Right renal cortex interstitium (tissue), 3 donors: ENCODE results near the gene ATP13A4. TPM values are rescaled to one million over a fixed set of nuclear protein-coding genes. Genes with fewer than 3 reads are reported as not detected.

Experiments
- DNase-seq, 3 donors: peaks; one replicate each; pipeline ENCODE4 v3.0.0-alpha.2; 2013; ENCODE audit warnings: low read depth in 3 of 3, low spot score in 2 of 3
- polyA plus RNA-seq, 3 donors: library from polyadenylated mRNA; unstranded; fragments of 120-200 nt; gene quantifications; one replicate each; pipeline ENCODE4 v1.2.1, GENCODE V29; 2013; ENCODE audit not compliant: insufficient read length in 3 of 3

ATP13A4 gene
- polyA plus RNA-seq: 1 to 10 TPM in 2 of 3 donors, under 1 TPM in 1; 0.78 to 1.3 (median 1.2) TPM

GRCh38 chr3:193554811-193555210, at the start of gene ATP13A4:
Gene ATP13A4 (minus strand): TSS chr3:193554895. CDS start chr3:193554799, 96 bp downstream.
- no peak for DNase-seq

GRCh38 chr3:193599393-193599792, 44.7 kb upstream of the ATP13A4 start:
- DNase-seq: no peak

- no peak for DNase-seq
Observed at GRCh38 chr3:193598202-193598601, 43.5 kb upstream of the ATP13A4 start.

DNA sequence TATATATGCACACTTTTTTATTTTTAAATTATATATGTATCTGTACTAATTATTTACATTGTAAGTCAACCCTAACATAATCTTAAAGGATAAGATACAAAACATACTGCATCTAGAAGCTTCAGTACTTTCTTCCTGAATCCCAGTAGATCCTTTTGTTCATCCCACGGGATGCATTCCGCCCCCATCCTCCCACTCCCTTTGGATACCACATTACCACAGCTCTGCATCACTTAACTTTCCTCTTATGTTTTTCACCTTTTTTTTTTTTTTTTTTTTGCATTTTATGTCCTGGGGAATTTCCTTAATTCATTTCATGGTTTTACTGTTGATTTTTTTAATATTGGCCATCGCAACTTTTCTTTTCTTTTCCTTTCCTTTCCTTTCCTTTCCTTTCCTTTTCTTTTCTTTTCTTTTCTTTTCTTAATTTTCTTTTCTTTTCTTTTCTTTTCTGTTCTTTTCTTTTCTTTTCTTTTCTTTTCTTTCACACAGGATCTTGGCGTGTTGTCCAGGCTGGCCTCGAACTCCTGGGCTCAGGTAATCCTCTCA, 41.3 kb upstream of the ATP13A4 start:
- no peak for DNase-seq

GRCh38 chr3:193594946-193595689, 40.4 kb upstream of the ATP13A4 start:
- no peak for DNase-seq

DNA sequence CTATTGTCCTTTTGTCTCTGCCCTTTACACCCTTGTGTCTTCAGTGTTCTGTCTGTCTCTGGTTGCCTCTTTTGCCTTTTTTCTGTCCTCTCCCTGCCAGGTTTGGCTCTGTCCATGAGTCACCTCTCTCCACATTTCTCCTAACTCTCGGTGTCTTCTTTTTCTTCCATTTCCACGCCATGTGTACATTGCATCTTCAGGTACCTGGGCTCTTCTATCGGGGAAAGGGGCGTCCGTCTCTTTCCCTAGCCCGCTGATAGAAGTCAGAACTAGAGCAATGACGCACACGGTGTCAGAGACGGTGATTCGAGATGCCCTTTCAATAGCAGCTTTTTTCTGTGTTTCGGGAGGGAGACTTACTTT, 39.0 kb upstream of the ATP13A4 start:
- peak; percentile 4 to 36 (median 15) for DNase-seq

DNA sequence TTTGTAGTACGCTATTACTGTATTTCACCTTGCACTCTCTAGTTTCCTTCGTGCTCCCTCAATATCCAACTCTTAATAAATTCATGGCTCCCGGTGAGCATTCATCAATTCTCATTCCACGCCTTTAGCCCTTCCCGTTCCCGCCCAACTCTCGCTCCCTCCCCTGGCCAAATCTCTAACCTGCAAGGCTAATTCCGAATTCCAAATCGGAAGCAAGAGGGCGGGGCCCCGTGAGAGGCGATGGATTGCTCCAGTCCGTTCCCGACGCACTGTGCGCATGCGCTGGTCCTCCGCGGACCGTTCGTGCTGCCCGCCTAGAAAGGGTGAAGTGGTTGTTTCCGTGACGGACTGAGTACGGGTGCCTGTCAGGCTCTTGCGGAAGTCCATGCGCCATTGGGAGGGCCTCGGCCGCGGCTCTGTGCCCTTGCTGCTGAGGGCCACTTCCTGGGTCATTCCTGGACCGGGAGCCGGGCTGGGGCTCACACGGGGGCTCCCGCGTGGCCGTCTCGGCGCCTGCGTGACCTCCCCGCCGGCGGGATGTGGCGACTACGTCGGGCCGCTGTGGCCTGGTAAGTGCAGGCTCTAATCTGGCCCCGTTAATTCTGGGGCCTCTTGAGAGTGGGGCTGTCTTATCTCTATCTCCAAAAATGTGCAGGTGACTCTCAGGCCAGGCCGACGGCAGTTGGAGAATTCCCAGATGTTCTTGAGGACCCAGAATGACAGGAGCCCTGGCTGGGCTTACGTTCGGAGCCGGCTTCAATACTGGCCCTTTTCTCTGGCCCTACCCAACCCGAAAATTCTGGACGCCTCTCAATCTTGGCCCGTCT, 38.4 kb upstream of the ATP13A4 start, which contains the start of gene OPA1:
Gene OPA1, plus strand, starts transcription at position 368 of the 827 bp plus-strand sequence. Its CDS starts 170 bp downstream, at position 538.
- DNase-seq: peak; percentile 96 to 97 (median 97)

GRCh38 chr3:193590088-193590856, 35.6 kb upstream of the ATP13A4 start:
- DNase-seq: no peak

DNA sequence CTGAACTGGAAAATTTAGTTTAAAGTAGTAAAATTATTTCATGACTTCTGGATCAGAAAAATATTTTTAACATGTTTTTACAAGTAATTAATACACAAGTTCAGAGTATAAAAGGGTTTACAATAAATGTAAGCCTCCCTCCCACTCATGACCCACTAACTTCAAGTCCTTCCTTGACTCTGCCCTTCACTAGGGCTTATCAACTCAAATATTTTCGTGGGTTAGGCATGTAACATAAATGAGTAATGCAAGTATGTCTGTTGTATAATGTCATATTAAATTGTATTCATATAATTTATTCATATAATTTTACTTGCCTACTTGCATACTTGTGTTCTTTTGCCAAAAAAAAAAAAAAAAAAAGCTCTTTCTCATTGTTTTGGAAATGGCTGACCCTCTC, 34.9 kb upstream of the ATP13A4 start:
- no peak for DNase-seq

GRCh38 chr3:193589129-193589528, 34.4 kb upstream of the ATP13A4 start:
- DNase-seq: no peak

- no peak for DNase-seq
Observed at GRCh38 chr3:193586526-193586925, 31.8 kb upstream of the ATP13A4 start.

DNA sequence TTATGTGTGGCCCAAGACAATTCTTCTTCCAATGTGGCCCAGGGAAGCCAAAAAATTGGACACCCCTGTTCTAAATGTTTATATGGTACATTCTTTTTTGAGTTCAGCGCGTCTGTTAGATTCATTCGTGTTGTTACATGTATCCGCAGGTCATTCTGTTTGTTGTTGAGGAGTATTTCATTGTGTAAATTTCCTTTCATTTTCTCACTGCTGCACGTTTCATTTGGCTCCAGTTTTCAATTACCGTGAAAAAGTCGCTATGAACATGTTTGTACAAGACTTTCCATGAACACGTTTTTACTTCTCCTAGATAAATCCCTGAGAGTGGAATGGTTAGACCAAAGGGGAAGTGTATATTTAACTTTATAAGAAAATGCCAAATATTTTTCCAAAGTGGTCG, 30.8 kb upstream of the ATP13A4 start:
- no peak for DNase-seq

- DNase-seq: no peak
Observed at GRCh38 chr3:193574488-193575070, 19.9 kb upstream of the ATP13A4 start.

DNA sequence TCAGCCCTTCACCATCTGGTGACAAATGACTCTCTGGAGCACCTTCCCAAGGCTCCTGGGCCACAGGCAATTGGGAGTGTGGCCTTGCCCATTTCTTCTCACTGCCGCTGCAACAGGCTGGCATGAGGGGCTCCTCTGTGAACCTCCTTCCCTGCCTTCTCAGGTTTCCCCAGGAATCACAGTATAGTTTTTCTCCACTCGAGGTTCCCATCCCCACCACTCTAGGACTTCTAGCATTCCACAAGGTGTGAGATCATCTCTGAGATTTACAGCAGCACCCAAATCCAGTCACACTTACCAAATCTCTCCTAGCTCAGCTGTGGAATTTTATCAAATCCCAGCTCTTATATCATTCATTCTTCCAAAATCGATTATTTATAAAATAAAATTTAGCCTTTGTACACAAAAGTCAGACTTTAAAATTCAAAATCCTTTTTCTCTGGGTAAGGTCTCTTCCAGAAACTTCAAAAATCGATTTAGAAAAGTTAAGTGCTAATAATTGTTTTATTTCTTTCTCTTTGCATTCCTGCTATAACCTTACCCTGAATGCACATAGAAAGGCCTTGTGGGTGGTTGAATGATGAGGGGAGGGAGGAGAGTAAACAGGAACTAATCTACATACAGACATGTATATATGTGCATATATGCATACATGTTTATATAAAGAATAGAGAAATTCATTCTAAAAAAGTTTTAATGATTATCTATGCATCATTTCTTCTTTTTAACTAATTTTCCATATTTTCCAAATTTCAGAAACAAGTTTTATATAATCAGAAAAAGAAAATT, 18.9 kb upstream of the ATP13A4 start:
- no peak for DNase-seq

- no peak for DNase-seq
Observed at GRCh38 chr3:193572426-193572908, 17.8 kb upstream of the ATP13A4 start.

GRCh38 chr3:193569119-193569518, 14.4 kb upstream of the ATP13A4 start:
- DNase-seq: no peak

DNA sequence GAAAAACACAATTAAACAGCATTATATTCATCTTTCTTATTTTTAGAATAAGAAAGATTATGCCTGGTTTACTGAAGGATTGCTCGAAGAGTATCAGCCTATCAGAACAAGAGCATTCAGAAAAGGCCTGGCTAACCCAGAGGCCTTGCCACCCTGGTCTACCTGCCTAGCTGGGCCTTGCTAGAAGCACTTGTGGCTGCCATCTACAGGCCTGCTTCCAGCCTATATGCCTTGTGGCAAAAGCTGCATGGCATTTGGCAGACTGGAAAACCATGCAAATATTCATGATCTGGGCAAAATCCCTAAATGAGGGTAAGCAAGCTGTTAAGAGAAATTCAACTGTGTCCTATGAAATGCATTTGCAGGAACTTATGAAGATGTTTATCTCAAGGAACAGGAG, 9.3 kb upstream of the ATP13A4 start:
- DNase-seq: no peak

DNA sequence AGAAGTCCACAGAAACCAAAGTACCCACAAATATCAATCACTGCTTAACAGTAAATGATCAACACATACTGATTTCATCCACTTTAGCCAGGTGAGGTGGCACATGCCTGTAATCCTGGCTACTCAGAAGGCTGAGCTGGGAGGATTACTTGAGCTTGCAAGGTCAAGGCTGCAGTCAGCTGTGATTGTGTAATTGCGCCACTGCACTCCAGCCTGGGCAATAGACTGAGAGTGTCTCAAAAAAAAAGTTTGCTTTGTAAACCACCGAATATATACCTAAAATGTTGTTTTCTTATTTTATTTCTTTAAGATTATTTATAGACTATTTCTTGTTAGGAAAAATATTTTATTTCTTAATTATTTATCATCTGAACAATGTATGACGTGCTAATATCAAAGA, 8.7 kb upstream of the ATP13A4 start:
- DNase-seq: no peak

GRCh38 chr3:193560870-193561269, 6.2 kb upstream of the ATP13A4 start:
- no peak for DNase-seq
